Lower leg skin (tissue), 4 donors: ENCODE data around the gene OR2B2. TPM values are rescaled to one million over a fixed set of nuclear protein-coding genes. Genes with fewer than 3 reads are reported as not detected.
A peak's percentile ranks its signal among the peaks of the same experiment; 100 is the strongest.

Source experiments
- DNase-seq, 2 donors: peaks; one replicate each; pipeline ENCODE4 v3.0.0-alpha.2; 2019; ENCODE audit warnings: low spot score in 2 of 2
- H3K4me3 ChIP-seq: fragments of 200-600 bp; sonication (generic); 2 replicates; pipeline ENCODE4 v1.5.1; 2017; ENCODE audit warnings: mild to moderate bottlenecking, low read depth; ENCODE audit not compliant: poor library complexity, severe bottlenecking
- CTCF ChIP-seq, 3 donors: fragments of 450-650 bp; IDR thresholded peaks; one replicate each; pipeline ENCODE4 v1.5.1; 2016; ENCODE audit warnings: antibody characterized with exemption in 3 of 3, mild to moderate bottlenecking in 3 of 3, moderate library complexity in 2 of 3
- POLR2A ChIP-seq, 2 donors: fragments of 450-650 bp; IDR thresholded peaks; one replicate each; pipeline ENCODE4 v1.6.1; 2016 to 2017; ENCODE audit warnings: antibody characterized with exemption in 2 of 2, mild to moderate bottlenecking in 1 of 2, moderate library complexity in 1 of 2
- WGBS, 2 donors: methylation state at CpG; one replicate each; pipeline ENCODE4 v1.1.5; 2018; 5-methylcytosine and 5-hydroxymethylcytosine counted together
- intact Hi-C: fragments of 100-400 bp; cut with DNase I; formaldehyde crosslinking; loops from one replicate; pipeline ENCODE4 v1.15.0; 2023; ENCODE audit warnings: low total_unique reads
- total RNA-seq, 4 donors: library from RNA; depleted of rRNA; stranded (reverse); fragments of >200 nt; gene quantifications; one replicate each; pipeline ENCODE4 v1.1.0, GENCODE V29; 2016

The OR2B2 gene
- total RNA-seq, 4 donors from 2014 or later, result not detected

GRCh38 chr6:27894839-27895762, 17.1 kb downstream of the OR2B2 start:
- intact Hi-C loops, result loop anchor here (10.0 kb wide), 1 partner anchor 80 kb away; a partner anchor contains a TSS
- peak overlapping the region; percentile 55 for H3K4me3 ChIP-seq
- DNase-seq, result peak in 1 of 2 donors; percentile 60
- WGBS, 2 donors, result 0 to 1% methylated on average over 28 of the region's 28 CpGs
- TF ChIP-seq CTCF (IDR thresholded peaks at IDR 0.05), result peak in 1 of 3 donors; percentile 63
- TF ChIP-seq POLR2A (IDR thresholded peaks at IDR 0.05), result no peak

DNA sequence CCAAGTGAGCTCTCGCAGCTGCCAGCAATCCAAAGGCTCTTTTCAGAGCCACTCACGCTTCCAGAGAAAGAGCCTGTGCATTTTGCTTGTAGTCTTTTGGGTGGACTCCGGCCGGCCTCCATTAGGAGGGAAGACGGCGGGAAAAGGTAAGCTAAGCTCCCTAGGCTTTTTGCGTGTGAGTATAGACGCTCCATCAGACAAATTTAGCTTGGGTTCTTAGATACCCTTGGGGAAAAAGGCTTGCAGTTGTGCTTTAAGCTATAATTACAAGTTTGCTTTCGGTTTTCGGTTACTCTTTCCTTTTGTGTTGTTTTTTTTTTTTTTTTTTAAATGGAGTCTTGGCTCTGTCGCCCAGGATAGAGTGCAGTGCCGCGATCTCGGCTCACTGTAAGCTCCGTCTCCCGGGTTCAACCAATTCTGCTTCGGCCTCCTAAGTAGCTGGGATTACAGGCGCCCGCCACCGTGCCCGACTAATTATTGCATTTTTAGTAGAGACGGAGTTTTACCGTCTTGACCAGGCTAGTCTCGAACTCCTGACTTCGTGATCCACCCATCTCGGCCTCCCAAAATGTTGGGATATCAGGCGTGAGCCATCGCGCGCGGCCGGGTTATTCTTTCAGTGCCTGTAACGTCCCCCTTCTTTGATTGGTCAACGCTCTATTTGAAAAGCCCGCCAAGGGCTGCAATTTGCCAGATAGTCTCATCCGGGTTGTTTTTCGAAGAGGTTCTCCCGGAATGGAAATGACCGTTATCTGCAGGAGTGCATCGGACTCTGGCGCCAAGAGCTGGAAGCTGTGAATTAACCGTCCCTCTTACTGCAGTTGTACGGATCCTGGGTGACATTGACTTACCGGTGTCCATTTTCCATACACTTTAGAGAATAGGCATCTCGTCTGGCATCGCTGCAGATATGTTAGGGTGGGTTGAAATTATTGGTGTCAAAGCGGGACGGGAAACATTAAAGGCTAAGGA, 18.1 kb downstream of the OR2B2 start:
- peak overlapping the region; percentile 55 for H3K4me3 ChIP-seq
- TF ChIP-seq CTCF (IDR thresholded peaks at IDR 0.05), result no peak
- no peak for TF ChIP-seq POLR2A (IDR thresholded peaks at IDR 0.05)
- intact Hi-C loops, result loop anchor here (10.0 kb wide), 1 partner anchor 79 kb away; a partner anchor contains a TSS
- WGBS, 2 donors, result 1 to 2% methylated on average over 48 of the region's 48 CpGs
- peak; percentile 87 to 96 for DNase-seq

DNA sequence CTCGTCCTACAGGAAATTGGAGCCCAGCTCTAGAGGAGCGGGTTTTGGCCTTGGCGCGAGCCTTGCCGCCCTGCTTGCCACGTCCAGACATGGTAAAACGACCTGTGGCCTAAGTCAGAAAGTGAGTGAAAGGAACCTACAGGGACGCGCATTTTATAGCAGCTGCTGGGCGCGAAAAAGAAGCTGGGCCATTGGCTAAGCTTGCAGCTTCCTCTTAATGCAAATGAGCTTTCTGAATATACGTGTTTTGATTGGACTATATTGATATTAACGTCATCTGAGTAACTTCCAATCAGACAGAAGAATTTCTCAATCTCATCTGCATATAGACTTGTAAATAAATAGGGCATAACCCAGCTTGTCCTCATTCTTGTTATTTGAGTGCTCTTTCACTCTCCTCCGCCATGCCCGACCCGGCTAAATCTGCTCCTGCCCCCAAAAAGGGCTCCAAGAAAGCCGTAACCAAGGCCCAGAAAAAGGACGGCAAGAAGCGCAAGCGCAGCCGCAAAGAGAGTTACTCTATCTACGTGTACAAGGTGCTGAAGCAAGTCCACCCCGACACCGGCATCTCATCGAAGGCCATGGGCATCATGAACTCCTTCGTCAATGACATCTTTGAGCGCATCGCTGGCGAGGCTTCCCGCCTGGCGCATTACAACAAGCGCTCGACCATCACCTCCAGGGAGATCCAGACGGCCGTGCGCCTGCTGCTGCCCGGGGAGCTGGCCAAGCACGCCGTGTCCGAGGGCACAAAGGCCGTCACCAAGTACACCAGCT, 18.9 kb downstream of the OR2B2 start:
- WGBS, 2 donors, result 1% methylated on average over 26 to 40 of the region's 41 CpGs
- intact Hi-C loops, result loop anchor here (10.0 kb wide), 1 partner anchor 78 kb away; a partner anchor contains a TSS
- TF ChIP-seq POLR2A (IDR thresholded peaks at IDR 0.05) (peak in 1 of 2 donors; percentile 10), CTCF (IDR thresholded peaks at IDR 0.05) (no peak)
- peak; percentile 85 to 96 for DNase-seq
- H3K4me3 ChIP-seq, result peak overlapping the region; percentile 26

DNA sequence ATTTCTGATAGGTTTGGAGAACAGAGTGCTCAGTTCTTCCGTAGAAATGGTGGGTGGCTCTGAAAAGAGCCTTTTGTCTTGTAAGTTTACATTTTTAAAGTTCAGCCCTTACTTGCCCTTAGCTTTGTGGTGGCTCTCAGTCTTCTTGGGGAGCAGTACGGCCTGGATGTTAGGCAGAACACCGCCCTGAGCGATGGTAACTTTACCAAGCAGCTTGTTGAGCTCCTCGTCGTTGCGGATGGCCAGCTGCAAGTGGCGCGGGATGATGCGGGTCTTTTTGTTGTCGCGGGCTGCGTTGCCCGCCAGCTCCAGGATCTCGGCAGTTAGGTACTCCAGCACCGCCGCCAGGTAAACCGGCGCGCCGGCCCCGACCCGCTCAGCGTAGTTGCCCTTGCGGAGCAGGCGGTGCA, 19.5 kb downstream of the OR2B2 start:
- no peak for TF ChIP-seq CTCF (IDR thresholded peaks at IDR 0.05)
- no peak for TF ChIP-seq POLR2A (IDR thresholded peaks at IDR 0.05)
- intact Hi-C loops, result loop anchor here (10.0 kb wide), 1 partner anchor 78 kb away; a partner anchor contains a TSS
- whole genome bisulfite sequencing, 2 donors, result 3 to 4% methylated on average over 17 to 24 of the region's 26 CpGs
- H3K4me3 ChIP-seq, result peak overlapping the region; percentile 26
- no peak for DNase-seq
